Bronchial epithelial cell (primary cell): ENCODE data around the gene COL21A1. TPM values are rescaled to one million over a fixed set of nuclear protein-coding genes. Genes with fewer than 3 reads are reported as not detected.

Source experiments
- DNase-seq: peaks from one replicate; pipeline ENCODE4 v3.0.0-alpha.2; 2010; ENCODE audit warnings: low read depth
- FAIRE-seq: peaks from 2 replicates; lab custom pipeline; 2011; peaks lifted over from hg19 to GRCh38; lab: Jason Lieb, UNC
- H3K27me3 ChIP-seq: 2 replicates; pipeline ENCODE4 v1.5.1; 2011; ENCODE audit warnings: low read length; ENCODE audit not compliant: control insufficient read depth, insufficient read depth
- H3K36me3 ChIP-seq: 2 replicates; pipeline ENCODE4 v1.5.1; 2011; ENCODE audit warnings: low read length; ENCODE audit not compliant: control insufficient read depth, insufficient read depth
- H3K4me3 ChIP-seq: 2 replicates; pipeline ENCODE4 v1.5.1; 2011; ENCODE audit warnings: mild to moderate bottlenecking, low read depth, low read length, control low read depth
- CTCF ChIP-seq: IDR thresholded peaks from 2 replicates; pipeline ENCODE4 v1.5.1; 2011; ENCODE audit warnings: mild to moderate bottlenecking, moderate library complexity, low read length, control low read depth, inconsistent platforms; ENCODE audit not compliant: insufficient read depth, severe bottlenecking
- total RNA-seq: library from RNA; depleted of rRNA; stranded (reverse); fragments of >200 nt; gene quantifications from 2 replicates; pipeline ENCODE4 v1.2.1, GENCODE V29; 2014

COL21A1 gene
- total RNA-seq, 1 donor from 2014 or later = 8.2 TPM

DNA sequence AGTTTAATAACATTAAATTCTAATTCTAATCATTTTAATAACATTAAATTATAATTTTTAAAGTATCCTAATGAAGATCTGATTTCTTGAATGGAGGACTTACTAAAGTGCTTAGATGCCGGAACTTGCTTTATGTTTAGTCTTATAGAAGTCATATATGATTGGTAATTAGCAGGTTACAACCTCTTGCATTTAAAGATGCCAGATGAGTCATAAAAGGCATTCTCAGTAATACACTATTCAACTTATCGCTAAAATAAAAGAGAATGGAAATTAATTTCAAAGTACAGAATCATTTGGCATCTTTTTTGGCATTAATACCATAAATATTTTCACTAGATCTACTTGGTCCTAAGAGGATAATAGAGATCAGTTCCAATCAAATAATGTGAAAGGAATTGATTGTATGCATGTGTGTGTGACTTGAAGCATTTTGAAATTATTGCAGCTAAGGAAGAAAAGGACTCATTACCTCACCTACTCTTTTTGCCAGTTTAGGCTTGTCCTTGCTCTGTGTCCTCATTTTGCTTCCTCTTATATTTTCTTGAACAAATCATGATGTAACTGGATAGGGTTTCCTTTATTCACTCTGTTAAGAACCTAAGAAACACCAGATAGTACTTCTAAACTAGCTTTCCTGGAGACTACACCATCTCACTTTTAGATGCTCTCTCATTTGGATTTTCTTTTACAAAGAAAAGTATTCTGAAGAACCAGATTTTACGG lies 2.7 kb downstream of the COL21A1 start:
- no peaks in the 10 kb centered on the region for H3K36me3 ChIP-seq
- DNase-seq = peak; percentile 93
- TF ChIP-seq CTCF = no peak
- no peaks in the 10 kb centered on the region for H3K27me3 ChIP-seq
- FAIRE-seq = no peak
- no peak overlapping the region for H3K4me3 ChIP-seq

DNA sequence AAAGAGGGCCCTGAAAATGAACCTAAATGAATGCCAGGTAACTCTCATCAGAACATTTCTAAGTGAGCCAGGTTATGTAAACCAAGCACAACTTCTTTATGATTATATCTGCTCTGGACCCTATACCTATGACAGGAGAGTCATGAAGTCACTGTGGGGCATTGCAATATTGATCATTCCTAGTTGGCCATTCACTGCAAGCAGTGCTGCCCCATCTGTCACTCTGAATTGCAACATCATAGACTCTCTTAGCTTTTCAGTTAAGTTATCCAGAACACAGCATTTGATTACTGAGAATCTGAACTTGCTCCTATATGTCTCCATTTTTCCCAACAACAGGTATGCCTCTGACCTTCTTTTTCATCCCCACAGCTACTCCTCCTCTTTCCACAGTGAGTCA lies 3.3 kb downstream of the COL21A1 start:
- DNase-seq (no peak), FAIRE-seq (no peak)
- H3K27me3 ChIP-seq = no peaks in the 10 kb centered on the region

DNA sequence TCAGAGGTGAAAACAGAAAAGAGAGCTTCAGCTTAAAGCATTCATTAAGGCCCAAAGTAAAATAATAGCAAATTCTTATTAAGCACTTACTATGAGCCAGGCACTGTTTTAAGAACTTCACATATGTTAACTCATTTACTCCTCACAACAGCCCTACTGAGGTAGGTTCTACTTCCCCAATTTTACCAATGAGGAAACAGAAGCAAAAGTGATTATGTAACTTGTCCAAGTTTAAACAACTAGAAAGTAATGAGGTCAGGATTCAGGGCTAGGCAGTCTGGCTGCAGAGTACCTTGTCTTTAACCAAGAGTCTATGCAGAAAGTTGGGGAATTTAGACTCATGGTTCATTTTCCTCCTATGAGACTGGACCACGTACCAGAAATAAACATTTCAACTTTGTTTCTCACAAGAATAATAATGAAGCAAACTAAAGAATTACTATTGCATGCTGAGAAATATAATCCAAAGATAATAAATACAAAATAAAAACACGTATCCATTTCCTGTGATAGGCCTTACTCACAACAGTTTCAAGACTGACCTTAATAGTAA lies 3.8 kb downstream of the COL21A1 start:
- TF ChIP-seq CTCF = no peak
- DNase-seq (no peak), FAIRE-seq (no peak)
- no peaks in the 10 kb centered on the region for H3K36me3 ChIP-seq
- no peaks in the 10 kb centered on the region for H3K27me3 ChIP-seq
- H3K4me3 ChIP-seq = no peak overlapping the region

More for the DNA sequence above, 3.3 kb downstream of the COL21A1 start:
- no peak for TF ChIP-seq CTCF
- Histone ChIP-seq H3K4me3 (no peak overlapping the region), H3K36me3 (no peaks in the 10 kb centered on the region)

GRCh38 chr6:56242346-56242745 lies 5.0 kb downstream of the COL21A1 start:
- H3K27me3 ChIP-seq = no peaks in the 10 kb centered on the region
- no peak overlapping the region for H3K4me3 ChIP-seq
- FAIRE-seq (no peak), DNase-seq (peak; percentile 85)
- TF ChIP-seq CTCF = no peak
- H3K36me3 ChIP-seq = no peaks in the 10 kb centered on the region

DNA sequence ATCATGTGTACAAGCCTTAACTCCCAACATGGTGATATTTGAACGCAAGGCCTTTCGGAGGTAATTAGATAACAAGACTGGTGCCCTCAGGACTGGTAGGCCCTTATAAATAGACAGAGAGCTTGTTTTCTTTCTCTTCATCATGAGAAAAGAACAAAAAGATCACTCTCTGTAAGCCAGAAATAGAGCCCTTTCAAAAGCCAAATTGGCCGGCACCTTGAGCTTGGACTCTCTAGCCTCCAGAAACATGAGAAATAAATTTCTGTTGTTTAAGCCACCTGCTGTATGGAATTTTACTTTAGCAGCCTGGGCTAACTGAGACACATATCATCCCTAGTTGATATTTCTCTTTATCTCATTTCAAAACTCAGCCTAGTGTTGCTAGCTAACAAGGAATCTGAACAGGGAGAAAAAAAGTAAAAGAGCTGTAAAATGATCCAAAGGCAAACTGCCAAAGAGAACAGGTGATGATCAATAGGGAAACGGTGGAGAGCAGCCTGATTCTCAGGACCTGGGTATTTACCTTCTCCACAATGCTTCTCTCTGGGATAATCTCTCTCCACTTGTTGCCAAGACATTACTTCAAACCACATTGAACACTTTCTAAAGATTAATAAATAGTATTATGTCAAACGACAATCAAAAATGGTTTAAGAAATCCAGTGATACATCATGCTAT lies 6.1 kb downstream of the COL21A1 start:
- H3K36me3 ChIP-seq = no peaks in the 10 kb centered on the region
- no peak overlapping the region for H3K4me3 ChIP-seq
- FAIRE-seq = no peak
- no peak for TF ChIP-seq CTCF
- H3K27me3 ChIP-seq = no peaks in the 10 kb centered on the region
- no peak for DNase-seq
